Naive thymus-derived CD4-positive, alpha-beta T cell (primary cell): ENCODE measurements around the gene SRPK1. TPM values are rescaled to one million over a fixed set of nuclear protein-coding genes. Genes with fewer than 3 reads are reported as not detected.
A peak's percentile ranks its signal among the peaks of the same experiment; 100 is the strongest.

ENCODE experiments used
- ATAC-seq: fragments of 150-1000 bp; cut with Tn5 transposase; 2 replicates; pipeline ENCODE4 v1.10.0; 2021; ENCODE audit warnings: mild to moderate bottlenecking, moderate library complexity
- CTCF ChIA-PET: fragments of 350-600 bp; sonication (Branson Sonifier 250); formaldehyde crosslinking; loops from one replicate; lab custom pipeline; 2021; ENCODE audit warnings: antibody characterized with exemption; lab: Charles Lee
- POLR2A ChIA-PET: fragments of 350-600 bp; sonication (Branson Sonifier 250); formaldehyde crosslinking; loops from one replicate; lab custom pipeline; 2021; ENCODE audit warnings: antibody characterized with exemption, inconsistent platforms; lab: Charles Lee
- DNase-seq, 9 donors: peaks; one replicate each; pipeline versions ENCODE4 v3.0.0 to v3.0.0-alpha.2; 2020 to 2022; ENCODE audit warnings: mixed read lengths in 1 of 9
- H3K27ac ChIP-seq: one replicate; pipeline ENCODE4 v1.7.0; 2013; ENCODE audit warnings: mild to moderate bottlenecking, low read depth, low read length, moderate library complexity
- H3K27me3 ChIP-seq, 2 donors: one replicate each; pipeline ENCODE4 v1.7.0; 2013; ENCODE audit warnings: low read length in 2 of 2, mild to moderate bottlenecking in 2 of 2, moderate library complexity in 2 of 2; ENCODE audit not compliant: control insufficient read depth in 2 of 2, insufficient read depth in 2 of 2
- H3K36me3 ChIP-seq, 3 experiments: 1 replicate in 2 of 3; 2 replicates in 1 of 3; pipeline ENCODE4 v1.7.0; 2013; ENCODE audit warnings: low read length in 3 of 3, mild to moderate bottlenecking in 3 of 3, moderate library complexity in 1 of 3; ENCODE audit not compliant: insufficient read depth in 3 of 3, control insufficient read depth in 2 of 3
- H3K4me1 ChIP-seq, 2 donors: one replicate each; pipeline ENCODE4 v1.7.0; 2013; ENCODE audit warnings: low read length in 2 of 2, mild to moderate bottlenecking in 2 of 2, moderate library complexity in 1 of 2; ENCODE audit not compliant: control insufficient read depth in 2 of 2, insufficient read depth in 2 of 2
- H3K4me3 ChIP-seq: 2 replicates; pipeline ENCODE4 v1.7.0; 2013; ENCODE audit warnings: mild to moderate bottlenecking, low read length
- H3K9me3 ChIP-seq, 3 experiments: 1 replicate in 2 of 3; 2 replicates in 1 of 3; pipeline ENCODE4 v1.7.0; 2013; ENCODE audit warnings: low read length in 3 of 3; ENCODE audit not compliant: control insufficient read depth in 2 of 3
- H3K27ac Mint-ChIP-seq, 9 donors: one replicate each; pipeline ENCODE4 v1.8.0; 2020 to 2022; ENCODE audit warnings: mixed read lengths in 9 of 9, mild to moderate bottlenecking in 8 of 9, moderate library complexity in 5 of 9, inconsistent platforms in 2 of 9
- H3K27me3 Mint-ChIP-seq, 5 donors: one replicate each; pipeline ENCODE4 v1.8.0; 2021 to 2022; ENCODE audit warnings: mixed read lengths in 5 of 5, mild to moderate bottlenecking in 1 of 5
- H3K36me3 Mint-ChIP-seq, 5 donors: one replicate each; pipeline ENCODE4 v1.8.0; 2020 to 2022; ENCODE audit warnings: mixed read lengths in 5 of 5, mild to moderate bottlenecking in 3 of 5, inconsistent platforms in 1 of 5
- H3K4me1 Mint-ChIP-seq, 7 donors: one replicate each; pipeline ENCODE4 v1.8.0; 2020 to 2022; ENCODE audit warnings: mixed read lengths in 7 of 7, mild to moderate bottlenecking in 3 of 7, inconsistent platforms in 1 of 7
- H3K4me3 Mint-ChIP-seq, 10 donors: one replicate each; pipeline ENCODE4 v1.8.0; 2020 to 2022; ENCODE audit warnings: mild to moderate bottlenecking in 10 of 10, mixed read lengths in 10 of 10, moderate library complexity in 6 of 10, inconsistent platforms in 2 of 10
- H3K9me3 Mint-ChIP-seq, 11 donors: one replicate each; pipeline ENCODE4 v1.8.0; 2020 to 2022; ENCODE audit warnings: mixed read lengths in 11 of 11, mild to moderate bottlenecking in 4 of 11, inconsistent platforms in 1 of 11, moderate library complexity in 1 of 11
- intact Hi-C, 2 donors: fragments of 100-400 bp; cut with micrococcal nuclease; formaldehyde crosslinking; loops; one replicate each; pipeline ENCODE4 v1.15.1; 2023
- polyA plus RNA-seq, 2 donors: library from polyadenylated mRNA; unstranded; fragments of 300-500 nt; fragmentation: Illumina TruSeq; gene quantifications; one replicate each; pipeline ENCODE4 v1.2.3, GENCODE V29; 2021
- total RNA-seq, 6 experiments: library from RNA in 5 of 6; stranded (reverse) in 5 of 6; gene quantifications; 1 replicate in 5 of 6; 2 replicates in 1 of 6; pipeline ENCODE4 v1.2.3 and lab custom pipeline; 2021 to 2026

The SRPK1 gene
- total and polyA plus RNA-seq, 7 experiments from 2014 or later: 29.1 to 80.9 (median 42.1) TPM

- Mint-ChIP-seq H3K4me1 (peaks cover 0 to 8% (median 0%) of the 10 kb centered on the region in 7 donors), H3K27ac (no peak overlapping the region), H3K9me3 (peaks cover 0 to 5% (median 0%) of the 10 kb centered on the region in 11 donors), H3K36me3 (peaks cover 17 to 74% (median 53%) of the 10 kb centered on the region in 5 donors), H3K27me3 (no peaks in the 10 kb centered on the region), H3K4me3 (no peak overlapping the region)
- no peak overlapping the region for H3K27ac ChIP-seq
- intact Hi-C loops: no loop called here
- ATAC-seq (no peak), DNase-seq (no peak)
- ChIA-PET POLR2A (interaction anchor here (0.7 kb wide), 1 partner anchor 17 kb away, joined by 3 read pairs; no protein-coding TSS in a partner anchor), CTCF (interaction anchor here (0.6 kb wide), 1 partner anchor 218 kb away, joined by 4 read pairs; no protein-coding TSS in a partner anchor)
- H3K36me3 ChIP-seq: peaks cover 0 to 32% (median 0%) of the 10 kb centered on the region in 3 experiments
- H3K9me3 ChIP-seq: no peaks in the 10 kb centered on the region
- no peaks in the 10 kb centered on the region for H3K4me1 ChIP-seq
- H3K4me3 ChIP-seq: no peak overlapping the region
- no peaks in the 10 kb centered on the region for H3K27me3 ChIP-seq
These were observed 64.6 kb downstream of the SRPK1 start for GRCh38 chr6:35856250-35856649.

- Mint-ChIP-seq H3K27ac (no peak overlapping the region), H3K4me3 (no peak overlapping the region), H3K27me3 (no peaks in the 10 kb centered on the region), H3K36me3 (peaks cover 20 to 75% (median 65%) of the 10 kb centered on the region in 5 donors), H3K9me3 (peaks cover 0 to 5% (median 0%) of the 10 kb centered on the region in 11 donors), H3K4me1 (no peaks in the 10 kb centered on the region)
- ChIA-PET POLR2A (no interaction called here), CTCF (no interaction called here)
- intact Hi-C loops: no loop called here
- ATAC-seq: no peak
- Histone ChIP-seq H3K27ac (no peak overlapping the region), H3K9me3 (no peaks in the 10 kb centered on the region), H3K36me3 (peaks cover 0 to 36% (median 0%) of the 10 kb centered on the region in 3 experiments), H3K27me3 (no peaks in the 10 kb centered on the region), H3K4me3 (no peak overlapping the region), H3K4me1 (no peaks in the 10 kb centered on the region)
- no peak for DNase-seq
These were observed 67.9 kb downstream of the SRPK1 start for GRCh38 chr6:35852994-35853393.

- H3K9me3 Mint-ChIP-seq: peaks cover 0 to 5% (median 0%) of the 10 kb centered on the region in 11 donors
- ATAC-seq: no peak
These were observed 70.7 kb downstream of the SRPK1 start for GRCh38 chr6:35850208-35850607.

GRCh38 chr6:35844290-35844689, 76.6 kb downstream of the SRPK1 start:
- H3K9me3 ChIP-seq: no peaks in the 10 kb centered on the region
- no peak overlapping the region for H3K4me3 ChIP-seq
- no peaks in the 10 kb centered on the region for H3K4me1 Mint-ChIP-seq
- ATAC-seq (no peak), DNase-seq (no peak)
- H3K27me3 ChIP-seq: no peaks in the 10 kb centered on the region
- H3K36me3 ChIP-seq: peaks cover 0 to 20% (median 0%) of the 10 kb centered on the region in 3 experiments
- no peaks in the 10 kb centered on the region for H3K4me1 ChIP-seq
- ChIA-PET POLR2A (no interaction called here), CTCF (no interaction called here)
- intact Hi-C loops: no loop called here
- H3K9me3 Mint-ChIP-seq: peaks cover 0 to 5% (median 0%) of the 10 kb centered on the region in 11 donors
- no peak overlapping the region for H3K27ac Mint-ChIP-seq
- no peak overlapping the region for H3K4me3 Mint-ChIP-seq
- no peak overlapping the region for H3K27ac ChIP-seq
- H3K36me3 Mint-ChIP-seq: peaks cover 8 to 46% (median 34%) of the 10 kb centered on the region in 5 donors
- H3K27me3 Mint-ChIP-seq: no peaks in the 10 kb centered on the region

More at GRCh38 chr6:35850208-35850607, 70.7 kb downstream of the SRPK1 start:
- CTCF ChIA-PET: no interaction called here
- no peak overlapping the region for H3K4me3 Mint-ChIP-seq
- Histone ChIP-seq H3K27ac (no peak overlapping the region), H3K36me3 (peaks cover 0 to 20% (median 0%) of the 10 kb centered on the region in 3 experiments), H3K27me3 (no peaks in the 10 kb centered on the region), H3K9me3 (no peaks in the 10 kb centered on the region), H3K4me1 (no peaks in the 10 kb centered on the region), H3K4me3 (no peak overlapping the region)
- intact Hi-C loops: no loop called here
- no peak for DNase-seq
- POLR2A ChIA-PET: no interaction called here
- H3K4me1 Mint-ChIP-seq: no peaks in the 10 kb centered on the region
- peaks cover 20 to 70% (median 59%) of the 10 kb centered on the region in 5 donors for H3K36me3 Mint-ChIP-seq
- no peaks in the 10 kb centered on the region for H3K27me3 Mint-ChIP-seq
- no peak overlapping the region for H3K27ac Mint-ChIP-seq

- no peaks in the 10 kb centered on the region for H3K27me3 ChIP-seq
- no peak for DNase-seq
- Mint-ChIP-seq H3K4me1 (no peaks in the 10 kb centered on the region), H3K9me3 (peaks cover 0 to 2% (median 0%) of the 10 kb centered on the region in 11 donors), H3K36me3 (peaks cover 4 to 39% (median 29%) of the 10 kb centered on the region in 5 donors), H3K4me3 (no peak overlapping the region), H3K27ac (no peak overlapping the region), H3K27me3 (no peaks in the 10 kb centered on the region)
- H3K27ac ChIP-seq: no peak overlapping the region
- H3K4me3 ChIP-seq: no peak overlapping the region
- no peaks in the 10 kb centered on the region for H3K4me1 ChIP-seq
- CTCF ChIA-PET: no interaction called here
- POLR2A ChIA-PET: interaction anchor here (1.2 kb wide), 1 partner anchor 270 kb away, joined by 3 read pairs; no protein-coding TSS in a partner anchor
- no peak for ATAC-seq
- peaks cover 0 to 27% (median 0%) of the 10 kb centered on the region in 3 experiments for H3K36me3 ChIP-seq
- intact Hi-C loops: no loop called here
- H3K9me3 ChIP-seq: no peaks in the 10 kb centered on the region
These were observed 78.5 kb downstream of the SRPK1 start for GRCh38 chr6:35842381-35842780.

- POLR2A ChIA-PET: no interaction called here
- intact Hi-C loops: no loop called here
- Histone ChIP-seq H3K4me3 (no peak overlapping the region), H3K4me1 (no peaks in the 10 kb centered on the region), H3K36me3 (peaks cover 0 to 43% (median 0%) of the 10 kb centered on the region in 3 experiments), H3K9me3 (no peaks in the 10 kb centered on the region), H3K27me3 (no peaks in the 10 kb centered on the region), H3K27ac (no peak overlapping the region)
- Mint-ChIP-seq H3K27me3 (no peaks in the 10 kb centered on the region), H3K27ac (no peak overlapping the region), H3K9me3 (no peaks in the 10 kb centered on the region), H3K4me3 (no peak overlapping the region), H3K36me3 (peaks cover 4 to 54% (median 22%) of the 10 kb centered on the region in 5 donors), H3K4me1 (peaks cover 0 to 5% (median 0%) of the 10 kb centered on the region in 7 donors)
- DNase-seq (no peak), ATAC-seq (no peak)
- CTCF ChIA-PET: interaction anchor here (1.6 kb wide), 1 partner anchor 13 kb away, joined by 4 read pairs; no protein-coding TSS in a partner anchor
These were observed 81.9 kb downstream of the SRPK1 start for GRCh38 chr6:35839019-35839418.

GRCh38 chr6:35833536-35833935, 87.4 kb downstream of the SRPK1 start:
- no peak overlapping the region for H3K4me3 ChIP-seq
- no peaks in the 10 kb centered on the region for H3K27me3 Mint-ChIP-seq
- H3K27me3 ChIP-seq: no peaks in the 10 kb centered on the region
- no peak for DNase-seq
- no peak overlapping the region for H3K4me3 Mint-ChIP-seq
- H3K4me1 Mint-ChIP-seq: peaks cover 0 to 5% (median 0%) of the 10 kb centered on the region in 7 donors
- no peak overlapping the region for H3K27ac Mint-ChIP-seq
- H3K36me3 ChIP-seq: peaks cover 0 to 34% (median 0%) of the 10 kb centered on the region in 3 experiments
- ATAC-seq: peak; percentile 65
- no peaks in the 10 kb centered on the region for H3K9me3 ChIP-seq
- CTCF ChIA-PET: no interaction called here
- intact Hi-C loops: no loop called here
- H3K27ac ChIP-seq: no peak overlapping the region
- peaks cover 4 to 38% (median 13%) of the 10 kb centered on the region in 5 donors for H3K36me3 Mint-ChIP-seq
- POLR2A ChIA-PET: no interaction called here
- peaks cover 0 to 6% (median 0%) of the 10 kb centered on the region in 11 donors for H3K9me3 Mint-ChIP-seq
- no peaks in the 10 kb centered on the region for H3K4me1 ChIP-seq
